SK-N-SH treated with all-trans-retinoic acid at 6 μM for 48 hours (cell line): Measurements from ENCODE around the gene MCHR1.
"Not testable (repeated sequence)": the region's sequence is repeated elsewhere in the genome, so short reads cannot be mapped to it uniquely, and the experiment has no call there.

ENCODE experiments used
- ATAC-seq: fragments of 200-7000 bp; cut with Tn5 transposase; 3 replicates; pipeline ENCODE4 v1.9.1; 2020; ENCODE audit warnings: mild to moderate bottlenecking, moderate library complexity
- ARNTL ChIP-seq: fragments of 450-650 bp; formaldehyde crosslinking; IDR thresholded peaks from 2 replicates; pipeline ENCODE4 v1.5.0; 2020; ENCODE audit warnings: low read depth, mild to moderate bottlenecking, moderate library complexity, borderline replicate concordance
- CREB5 ChIP-seq: fragments of 250-450 bp; sonication (Bioruptor Pico); IDR thresholded peaks from 2 replicates; pipeline ENCODE4 v1.5.1; 2020; ENCODE audit warnings: low read depth, mild to moderate bottlenecking, moderate library complexity
- CSDC2 ChIP-seq: fragments of 250-450 bp; sonication (Bioruptor Pico); IDR thresholded peaks from 2 replicates; pipeline ENCODE4 v1.5.0; 2020; ENCODE audit warnings: mild to moderate bottlenecking, moderate library complexity
- CSRNP3 ChIP-seq: fragments of 250-450 bp; sonication (Bioruptor Pico); IDR thresholded peaks from 2 replicates; pipeline ENCODE4 v1.5.1; 2021; ENCODE audit warnings: mild to moderate bottlenecking, moderate library complexity
- ESRRG ChIP-seq: fragments of 250-450 bp; sonication (Bioruptor Pico); IDR thresholded peaks from 2 replicates; pipeline ENCODE4 v1.6.1; 2021; ENCODE audit warnings: mild to moderate bottlenecking
- GLIS3 ChIP-seq: fragments of 250-450 bp; sonication (Bioruptor Pico); IDR thresholded peaks from 2 replicates; pipeline ENCODE4 v1.5.0; 2020; ENCODE audit warnings: mild to moderate bottlenecking, moderate library complexity
- OSR1 ChIP-seq: fragments of 250-450 bp; sonication (Bioruptor Pico); IDR thresholded peaks from 2 replicates; pipeline ENCODE4 v1.8.0; 2022; ENCODE audit warnings: moderate library complexity, mild to moderate bottlenecking, inconsistent platforms
- PATZ1 ChIP-seq: fragments of 250-450 bp; sonication (Bioruptor Pico); IDR thresholded peaks from 2 replicates; pipeline ENCODE4 v1.8.0; 2020; ENCODE audit warnings: mild to moderate bottlenecking, moderate library complexity, borderline replicate concordance
- POU6F1 ChIP-seq: fragments of 250-450 bp; sonication (Bioruptor Pico); IDR thresholded peaks from 2 replicates; pipeline ENCODE4 v1.8.0; 2021; ENCODE audit warnings: low read depth, mild to moderate bottlenecking, moderate library complexity, borderline replicate concordance
- PPARA ChIP-seq: fragments of 250-450 bp; sonication (Bioruptor Pico); IDR thresholded peaks from 2 replicates; pipeline ENCODE4 v1.5.0; 2020; ENCODE audit warnings: mild to moderate bottlenecking, borderline replicate concordance
- RARB ChIP-seq: fragments of 250-450 bp; sonication (Bioruptor Pico); IDR thresholded peaks from 2 replicates; pipeline ENCODE4 v1.8.0; 2021; ENCODE audit warnings: mild to moderate bottlenecking, moderate library complexity
- SNAI2 ChIP-seq: fragments of 250-450 bp; sonication (Bioruptor Pico); IDR thresholded peaks from 2 replicates; pipeline ENCODE4 v1.5.0; 2020; ENCODE audit warnings: mild to moderate bottlenecking, moderate library complexity
- TCF4 ChIP-seq: fragments of 250-450 bp; sonication (Bioruptor Pico); IDR thresholded peaks from 2 replicates; pipeline ENCODE4 v1.8.0; 2021; ENCODE audit warnings: mild to moderate bottlenecking, moderate library complexity, borderline replicate concordance
- TOX ChIP-seq: fragments of 250-450 bp; sonication (Bioruptor Pico); IDR thresholded peaks from 2 replicates; pipeline ENCODE4 v1.8.0; 2021; ENCODE audit warnings: mild to moderate bottlenecking, moderate library complexity, borderline replicate concordance
- TSHZ2 ChIP-seq: fragments of 250-450 bp; sonication (Bioruptor Pico); IDR thresholded peaks from 2 replicates; pipeline ENCODE4 v1.5.0; 2020; ENCODE audit warnings: mild to moderate bottlenecking, moderate library complexity
- ZC3H10 ChIP-seq: fragments of 250-450 bp; sonication (Bioruptor Pico); IDR thresholded peaks from 2 replicates; pipeline ENCODE4 v1.5.1; 2021; ENCODE audit warnings: mild to moderate bottlenecking, moderate library complexity
- ZFP3 ChIP-seq: fragments of 250-450 bp; sonication (Bioruptor Pico); IDR thresholded peaks from 2 replicates; pipeline ENCODE4 v1.5.0; 2020; ENCODE audit warnings: mild to moderate bottlenecking, moderate library complexity
- ZFP30 ChIP-seq: fragments of 450-650 bp; formaldehyde crosslinking; IDR thresholded peaks from 2 replicates; pipeline ENCODE4 v1.5.0; 2022; ENCODE audit warnings: mild to moderate bottlenecking, moderate library complexity
- ZNF565 ChIP-seq: fragments of 450-650 bp; formaldehyde crosslinking; conservative IDR thresholded peaks from 2 replicates; pipeline ENCODE4 v1.5.0; 2020; ENCODE audit warnings: low read depth, mild to moderate bottlenecking, moderate library complexity
- ZNF70 ChIP-seq: fragments of 450-650 bp; formaldehyde crosslinking; IDR thresholded peaks from 2 replicates; pipeline ENCODE4 v1.5.0; 2020; ENCODE audit warnings: mild to moderate bottlenecking, moderate library complexity
- ZNF8 ChIP-seq: fragments of 450-650 bp; formaldehyde crosslinking; IDR thresholded peaks from 2 replicates; pipeline ENCODE4 v1.5.0; 2020; ENCODE audit warnings: mild to moderate bottlenecking, moderate library complexity

MCHR1 gene

GRCh38 chr22:40714499-40715337 lies 35.4 kb downstream of the MCHR1 start:
- no peak; the same call in 2 of the 3 replicates for ATAC-seq
- TF ChIP-seq TSHZ2: no peak
- TF ChIP-seq GLIS3: no peak
- no peak for TF ChIP-seq ESRRG (CRISPR knock-in tag)
- no peak for TF ChIP-seq OSR1 (CRISPR knock-in tag)
- TF ChIP-seq CSDC2: no peak
- TF ChIP-seq PATZ1 (CRISPR knock-in tag): no peak
- no peak for TF ChIP-seq POU6F1 (CRISPR knock-in tag)
- no peak for TF ChIP-seq TCF4 (CRISPR knock-in tag)
- no peak for TF ChIP-seq ZNF565
- TF ChIP-seq PPARA (CRISPR knock-in tag): no peak
- TF ChIP-seq ZFP30 (CRISPR knock-in tag): no peak
- TF ChIP-seq, all 23 proteins: peak for 0

- TF ChIP-seq GLIS3: no peak
- no peak for TF ChIP-seq ZNF70 (CRISPR knock-in tag)
- TF ChIP-seq TSHZ2: no peak
- no peak for TF ChIP-seq CSDC2
- no peak for TF ChIP-seq ZC3H10 (CRISPR knock-in tag)
- no peak for TF ChIP-seq RARB
- TF ChIP-seq ZFP3 (CRISPR knock-in tag): no peak
- no peak for TF ChIP-seq PATZ1 (CRISPR knock-in tag)
- TF ChIP-seq CREB5 (CRISPR knock-in tag): no peak
- TF ChIP-seq TOX (CRISPR knock-in tag): no peak
- no peak for TF ChIP-seq SNAI2 (CRISPR knock-in tag)
- TF ChIP-seq ZNF565: no peak
- TF ChIP-seq PPARA (CRISPR knock-in tag): no peak
- no peak for TF ChIP-seq ESRRG (CRISPR knock-in tag)
- TF ChIP-seq ZNF8 (CRISPR knock-in tag): no peak
- no peak for TF ChIP-seq CSRNP3 (CRISPR knock-in tag)
- TF ChIP-seq ARNTL (CRISPR knock-in tag): no peak
- TF ChIP-seq ZFP30 (CRISPR knock-in tag): no peak
- no peak for TF ChIP-seq OSR1 (CRISPR knock-in tag)
- no peak for ATAC-seq
Measured at GRCh38 chr22:40716116-40716515, 36.8 kb downstream of the MCHR1 start.

GRCh38 chr22:40717657-40718056 lies 38.4 kb downstream of the MCHR1 start:
- not testable (repeated sequence) for ATAC-seq
